ENCODE measurements around the gene ZBP1.

DNA sequence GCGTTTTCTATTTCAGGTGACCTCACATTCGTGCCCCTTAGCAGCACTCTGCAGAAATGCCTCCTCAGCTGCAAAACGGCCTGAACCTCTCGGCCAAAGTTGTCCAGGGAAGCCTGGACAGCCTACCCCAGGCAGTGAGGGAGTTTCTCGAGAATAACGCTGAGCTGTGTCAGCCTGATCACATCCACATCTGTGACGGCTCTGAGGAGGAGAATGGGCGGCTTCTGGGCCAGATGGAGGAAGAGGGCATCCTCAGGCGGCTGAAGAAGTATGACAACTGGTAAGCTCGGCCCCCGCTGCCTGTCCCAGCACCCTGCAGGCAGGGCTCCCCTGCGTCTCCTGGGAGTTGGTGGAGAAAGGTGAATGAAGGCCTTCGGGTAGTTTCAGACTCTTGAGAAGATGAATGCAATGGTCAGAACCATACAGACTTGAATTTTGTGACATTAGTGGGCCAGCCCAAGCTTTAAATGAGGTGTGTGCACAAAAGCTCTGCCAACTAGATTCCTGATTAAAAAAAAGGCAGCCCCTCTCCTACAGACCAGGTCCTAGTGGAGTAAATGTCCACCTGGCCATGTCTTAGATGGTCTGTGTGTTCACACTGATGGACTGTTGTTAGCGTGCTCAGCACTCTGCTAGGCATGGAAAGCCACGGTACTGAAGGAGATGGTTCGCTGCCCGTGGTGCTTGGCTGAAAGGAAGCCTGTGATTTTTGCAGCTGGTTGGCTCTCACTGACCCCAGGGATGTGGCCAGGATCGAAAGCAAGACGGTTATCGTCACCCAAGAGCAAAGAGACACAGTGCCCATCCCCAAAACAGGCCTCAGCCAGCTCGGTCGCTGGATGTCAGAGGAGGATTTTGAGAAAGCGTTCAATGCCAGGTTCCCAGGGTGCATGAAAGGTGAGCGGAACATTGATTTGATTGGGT lies 58.6 kb downstream of the ZBP1 start:
- TF ChIP-seq, protein P1, sequence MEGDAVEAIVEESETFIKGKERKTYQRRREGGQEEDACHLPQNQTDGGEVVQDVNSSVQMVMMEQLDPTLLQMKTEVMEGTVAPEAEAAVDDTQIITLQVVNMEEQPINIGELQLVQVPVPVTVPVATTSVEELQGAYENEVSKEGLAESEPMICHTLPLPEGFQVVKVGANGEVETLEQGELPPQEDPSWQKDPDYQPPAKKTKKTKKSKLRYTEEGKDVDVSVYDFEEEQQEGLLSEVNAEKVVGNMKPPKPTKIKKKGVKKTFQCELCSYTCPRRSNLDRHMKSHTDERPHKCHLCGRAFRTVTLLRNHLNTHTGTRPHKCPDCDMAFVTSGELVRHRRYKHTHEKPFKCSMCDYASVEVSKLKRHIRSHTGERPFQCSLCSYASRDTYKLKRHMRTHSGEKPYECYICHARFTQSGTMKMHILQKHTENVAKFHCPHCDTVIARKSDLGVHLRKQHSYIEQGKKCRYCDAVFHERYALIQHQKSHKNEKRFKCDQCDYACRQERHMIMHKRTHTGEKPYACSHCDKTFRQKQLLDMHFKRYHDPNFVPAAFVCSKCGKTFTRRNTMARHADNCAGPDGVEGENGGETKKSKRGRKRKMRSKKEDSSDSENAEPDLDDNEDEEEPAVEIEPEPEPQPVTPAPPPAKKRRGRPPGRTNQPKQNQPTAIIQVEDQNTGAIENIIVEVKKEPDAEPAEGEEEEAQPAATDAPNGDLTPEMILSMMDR (IDR thresholded peaks at IDR 0.05; ENCODE audit: low read depth, low read length), result no peak
- TF ChIP-seq EZH2phosphoT487 (IDR thresholded peaks at IDR 0.05; ENCODE audit: low read depth), result no peak
